GM12878 (cell line): ENCODE data around the gene CDH4. TPM values are rescaled to one million over a fixed set of nuclear protein-coding genes. Genes with fewer than 3 reads are reported as not detected.

Source experiments
- CEBPZ ChIP-seq: fragments of 150-350 bp; IDR thresholded peaks from 2 replicates; pipeline ENCODE4 v1.6.1; 2016; ENCODE audit warnings: low read depth, low read length
- GATAD2B ChIP-seq: fragments of 450-650 bp; conservative IDR thresholded peaks from 2 replicates; pipeline ENCODE4 v1.6.1; 2017; ENCODE audit warnings: low read depth, mild to moderate bottlenecking, moderate library complexity
- MTA3 ChIP-seq: IDR thresholded peaks from 2 replicates; pipeline ENCODE4 v1.6.1; 2012; ENCODE audit warnings: low read length, inconsistent platforms, borderline replicate concordance
- MXI1 ChIP-seq: fragments of 150-350 bp; IDR thresholded peaks from 2 replicates; pipeline ENCODE4 v1.6.1; 2011; ENCODE audit warnings: low read depth, mild to moderate bottlenecking, inconsistent platforms, low read length, improper control_type of control experiment
- PML ChIP-seq: IDR thresholded peaks from 2 replicates; pipeline ENCODE4 v1.6.1; 2012; ENCODE audit warnings: low read length, inconsistent platforms
- POLR2AphosphoS2 ChIP-seq: IDR thresholded peaks from 2 replicates; pipeline ENCODE4 v1.6.1; 2011; ENCODE audit warnings: low read depth, mild to moderate bottlenecking, low read length, improper control_type of control experiment, moderate library complexity
- TBL1XR1 ChIP-seq: IDR thresholded peaks from 2 replicates; pipeline ENCODE4 v1.6.1; 2012; ENCODE audit warnings: low read depth, low read length, improper control_type of control experiment
- ZBTB11 ChIP-seq: fragments of 450-650 bp; formaldehyde crosslinking; IDR thresholded peaks from 2 replicates; pipeline ENCODE4 v1.5.0; 2022; ENCODE audit warnings: mild to moderate bottlenecking, missing genetic modification characterization
- ZNF207 ChIP-seq: fragments of 450-650 bp; IDR thresholded peaks from 2 replicates; pipeline ENCODE4 v1.6.1; 2014; ENCODE audit warnings: antibody characterized with exemption, mild to moderate bottlenecking, borderline replicate concordance
- ZNF274 ChIP-seq: IDR thresholded peaks from one replicate; pipeline ENCODE4 v1.8.0; 2011; ENCODE audit not compliant: insufficient read length, insufficient read depth
- ZSCAN29 ChIP-seq: fragments of 450-650 bp; IDR thresholded peaks from 2 replicates; pipeline ENCODE4 v1.6.1; 2017; ENCODE audit warnings: mild to moderate bottlenecking, moderate library complexity
- polyA plus RNA-seq, 11 experiments: library from polyadenylated mRNA; depleted of rRNA in 4 of 11; unstranded in 6 of 11; stranded (reverse) in 5 of 11; fragments of >200 nt; fragmentation: Nextera tagmentation in 4 of 11; fragmentation: Illumina TruSeq in 1 of 11; extraction: Ambion mirVana in 4 of 11; extraction: Trizol in 1 of 11; gene quantifications; 1 replicate in 1 of 11; 2 replicates in 10 of 11; pipeline versions ENCODE4 v1.2.1 to v1.2.3, GENCODE V29; 2011 to 2016; ENCODE audit warnings: inconsistent platforms in 2 of 11, missing spikeins in 2 of 11, low read depth in 1 of 11
- total RNA-seq, 4 experiments: library from RNA; depleted of rRNA in 3 of 4; stranded (reverse); fragments of >200 nt in 3 of 4; fragmentation: Illumina TruSeq in 1 of 4; extraction: Trizol in 1 of 4; gene quantifications; 2 replicates each; pipeline versions ENCODE4 v1.2.1 to v1.2.3, GENCODE V29; 2013 to 2021

Gene CDH4
- total and polyA plus RNA-seq, 10 of the 15 experiments (the other 5 are each of a cell fraction or from before 2014, with no cell fraction given) = not detected

- TF ChIP-seq ZBTB11 (CRISPR knock-in tag) (no peak), GATAD2B (no peak), ZSCAN29 (no peak), PML (no peak), ZNF207 (no peak), TBL1XR1 (no peak), CEBPZ (no peak), POLR2AphosphoS2 (no peak), MTA3 (no peak), ZNF274 (no peak), MXI1 (no peak)
Observed at GRCh38 chr20:61846074-61846473, 594.0 kb downstream of the CDH4 start (continued).
